HepG2 (cell line): ENCODE results near the gene WDCP. TPM values are rescaled to one million over a fixed set of nuclear protein-coding genes. Genes with fewer than 3 reads are reported as not detected.

Experiments used
- ATAC-seq: fragments of 200-7000 bp; cut with Tn5 transposase; 3 replicates; pipeline ENCODE4 v1.9.1; 2020; ENCODE audit warnings: mild to moderate bottlenecking, moderate library complexity
- BruUV-seq: library from RNA; stranded (reverse); fragments of 400-500 nt; replicated peaks from 2 replicates; lab custom pipeline; 2021; lab: Mats Ljungman, UMichigan
- CTCF ChIA-PET: fragments of 300-600 bp; formaldehyde crosslinking; extraction: SDS; loops from one replicate; lab custom pipeline; 2021; ENCODE audit warnings: low total read pairs, inconsistent platforms, low intra/inter-chr PET ratio; lab: Yijun Ruan, JAX
- POLR2A ChIA-PET: fragments of 350-600 bp; sonication (Branson Sonifier 250); formaldehyde crosslinking; loops from one replicate; lab custom pipeline; 2020; ENCODE audit warnings: antibody characterized with exemption, inconsistent platforms; lab: Yijun Ruan, JAX
- DNase-seq: peaks from one replicate; pipeline ENCODE4 v3.0.0-alpha.2; 2015; ENCODE audit warnings: low spot score
- FAIRE-seq: peaks from 3 replicates; lab custom pipeline; 2011; peaks lifted over from hg19 to GRCh38; lab: Jason Lieb, UNC
- H2AFZ ChIP-seq: one replicate; pipeline ENCODE4 v1.6.1; 2011; ENCODE audit warnings: low read length, inconsistent platforms
- H3K27ac ChIP-seq: fragments of 300-600 bp; 3 replicates; pipeline ENCODE4 v1.8.0; 2011; ENCODE audit warnings: mixed run types, mild to moderate bottlenecking, mixed read lengths, low read length, inconsistent platforms; ENCODE audit not compliant: insufficient read depth; ENCODE audit errors: extremely low read length
- H3K27me3 ChIP-seq, 2 experiments: fragments of 200-600 bp in 1 of 2; 2 replicates in 1 of 2; 3 replicates in 1 of 2; pipeline versions ENCODE4 v1.6.0 to v1.8.0; 2011; ENCODE audit warnings: low read length in 2 of 2, mild to moderate bottlenecking in 2 of 2, moderate library complexity in 2 of 2, inconsistent platforms in 1 of 2; ENCODE audit not compliant: insufficient read depth in 2 of 2, control insufficient read depth in 1 of 2
- H3K36me3 ChIP-seq, 2 experiments: fragments of 200-600 bp in 1 of 2; replicated peaks in 1 of 2; 2 replicates in 1 of 2; 3 replicates in 1 of 2; pipeline versions ENCODE4 v1.5.1 to v1.8.0; 2011; ENCODE audit warnings: low read length in 2 of 2, inconsistent platforms in 1 of 2; ENCODE audit not compliant: insufficient read depth in 2 of 2, control insufficient read depth in 1 of 2
- H3K4me1 ChIP-seq: 2 replicates; pipeline ENCODE4 v1.5.1; 2012; ENCODE audit warnings: low read length, inconsistent platforms; ENCODE audit not compliant: insufficient read depth
- H3K4me2 ChIP-seq: 2 replicates; pipeline ENCODE4 v1.6.0; 2011; ENCODE audit warnings: low read depth, low read length, inconsistent platforms
- H3K4me3 ChIP-seq, 3 experiments: fragments of 200-600 bp in 1 of 3; sonication (generic), shearing (Covaris generic) in 1 of 3; replicated peaks in 1 of 3; 2 replicates each; pipeline ENCODE4 v1.5.1; 2011 to 2016; ENCODE audit warnings: low read length in 3 of 3, inconsistent platforms in 2 of 3, low read depth in 2 of 3, mild to moderate bottlenecking in 2 of 3, control low read depth in 1 of 3, mixed read lengths in 1 of 3; ENCODE audit not compliant: insufficient read depth in 1 of 3
- H3K79me2 ChIP-seq: one replicate; pipeline ENCODE4 v1.6.1; 2011; ENCODE audit warnings: low read length, inconsistent platforms; ENCODE audit not compliant: insufficient read depth
- H3K9ac ChIP-seq: 2 replicates; pipeline ENCODE4 v1.6.0; 2011; ENCODE audit warnings: mild to moderate bottlenecking, low read depth, low read length, inconsistent platforms; ENCODE audit not compliant: insufficient read depth
- H3K9me3 ChIP-seq: 2 replicates; pipeline ENCODE4 v1.5.1; 2012; ENCODE audit warnings: mild to moderate bottlenecking, low read length
- H4K20me1 ChIP-seq: 2 replicates; pipeline ENCODE4 v1.6.0; 2011; ENCODE audit warnings: inconsistent platforms, mild to moderate bottlenecking, low read length, moderate library complexity; ENCODE audit not compliant: insufficient read depth
- DNMT1 ChIP-seq: sonication (generic); formaldehyde crosslinking; IDR thresholded peaks from 2 replicates; pipeline ENCODE4 v1.5.1; 2020; ENCODE audit warnings: mild to moderate bottlenecking, missing genetic modification reagents
- FOXA1 ChIP-seq, 2 experiments: fragments of 450-650 bp in 1 of 2; sonication (generic) in 1 of 2; formaldehyde crosslinking in 1 of 2; IDR thresholded peaks; 2 replicates each; pipeline versions ENCODE4 v1.4.0 to v1.6.1; 2016 to 2020; ENCODE audit warnings: missing genetic modification reagents in 1 of 2
- MEF2D ChIP-seq: sonication (generic); formaldehyde crosslinking; IDR thresholded peaks from 2 replicates; pipeline ENCODE4 v1.5.1; 2020; ENCODE audit warnings: mild to moderate bottlenecking, missing genetic modification reagents
- MNT ChIP-seq: fragments of 450-650 bp; IDR thresholded peaks from 2 replicates; pipeline ENCODE4 v1.6.1; 2016
- MTA1 ChIP-seq: sonication (generic); formaldehyde crosslinking; IDR thresholded peaks from 2 replicates; pipeline ENCODE4 v1.4.0; 2020; ENCODE audit warnings: missing genetic modification reagents, mild to moderate bottlenecking, borderline replicate concordance
- POLR2AphosphoS2 ChIP-seq: IDR thresholded peaks from 2 replicates; pipeline ENCODE4 v1.6.1; 2011; ENCODE audit warnings: low read depth, low read length, improper control_type of control experiment
- PRDM4 ChIP-seq: sonication (generic); formaldehyde crosslinking; IDR thresholded peaks from 2 replicates; pipeline ENCODE4 v1.9.0; 2021; ENCODE audit warnings: missing genetic modification reagents, borderline replicate concordance
- RBAK ChIP-seq: sonication (generic); formaldehyde crosslinking; IDR thresholded peaks from 2 replicates; pipeline ENCODE4 v1.5.1; 2020; ENCODE audit warnings: mild to moderate bottlenecking, missing genetic modification reagents
- ZBTB7A ChIP-seq: sonication (generic); formaldehyde crosslinking; IDR thresholded peaks from 2 replicates; pipeline ENCODE4 v1.8.0; 2022; ENCODE audit warnings: mild to moderate bottlenecking, missing genetic modification reagents
- ZNF703 ChIP-seq: sonication (generic); formaldehyde crosslinking; IDR thresholded peaks from 2 replicates; pipeline ENCODE4 v1.5.1; 2020; ENCODE audit warnings: missing genetic modification reagents, mild to moderate bottlenecking, moderate library complexity, borderline replicate concordance
- WGBS: methylation state at CpG from one replicate; pipeline ENCODE4 v1.1.6; 2017; ENCODE audit warnings: low lambda C conversion rate; 5-methylcytosine and 5-hydroxymethylcytosine counted together
- in situ Hi-C: cut with HindIII; loops from 2 replicates; pipeline ENCODE4 v1.10.0; 2017; ENCODE audit warnings: low pct_unique_long_range_greater_than_20kb; ENCODE audit not compliant: extremely low pct_ligation_motif_present
- intact Hi-C: fragments of 100-400 bp; cut with micrococcal nuclease; formaldehyde crosslinking; loops from one replicate; pipeline ENCODE4 v1.10.0; 2022; ENCODE audit not compliant: unreplicated experiment
- polyA plus RNA-seq, 8 experiments: library from polyadenylated mRNA; depleted of rRNA in 3 of 8; stranded (reverse) in 7 of 8; unstranded in 1 of 8; fragments of >200 nt; fragmentation: Illumina TruSeq in 4 of 8; extraction: Trizol in 4 of 8; gene quantifications; 2 replicates each; pipeline versions ENCODE4 v1.2.1 to v1.2.3, GENCODE V29; 2011 to 2016; ENCODE audit warnings: low read depth in 4 of 8, missing spikeins in 1 of 8, mixed read lengths in 1 of 8; ENCODE audit not compliant: insufficient read depth in 1 of 8
- total RNA-seq, 5 experiments: library from RNA; depleted of rRNA; stranded (reverse); fragments of >200 nt; fragmentation: Illumina TruSeq; extraction: Trizol; gene quantifications; 2 replicates each; pipeline ENCODE4 v1.2.3, GENCODE V29; 2016; ENCODE audit warnings: low read depth in 1 of 5

The WDCP gene
- total and polyA plus RNA-seq, 2 of the 13 experiments (the other 11 are each of a cell fraction or from before 2014, with no cell fraction given) = 17.4 to 22.6 TPM

GRCh38 chr2:24072259-24072658, 25.1 kb upstream of the WDCP start:
- Histone ChIP-seq H3K9me3 (no peaks in the 10 kb centered on the region), H3K4me2 (no peak overlapping the region), H2AFZ (no peak overlapping the region), H3K27me3 (no peaks in the 10 kb centered on the region; a peak in 1 of 5 replicates), H3K4me3 (no peak overlapping the region), H4K20me1 (no peaks in the 10 kb centered on the region), H3K36me3 (peaks cover 10 to 47% of the 10 kb centered on the region in 2 experiments), H3K9ac (no peak overlapping the region), H3K4me1 (peaks cover 15% of the 10 kb centered on the region), H3K79me2 (peaks cover 28% of the 10 kb centered on the region), H3K27ac (no peak overlapping the region)
- in situ Hi-C loops (no loop called here), intact Hi-C loops (no loop called here)
- no peak for ATAC-seq
- TF ChIP-seq FOXA1 (IDR thresholded peaks at IDR 0.05) (no peak), FOXA1 (CRISPR knock-in tag; IDR thresholded peaks at IDR 0.05) (no peak), ZNF703 (CRISPR knock-in tag) (no peak), POLR2AphosphoS2 (0 out of 2 replicates have a peak, but pooled peaks have one; percentile 20), MNT (peak; percentile 92), DNMT1 (CRISPR knock-in tag) (no peak), MTA1 (CRISPR knock-in tag) (no peak), ZBTB7A (CRISPR knock-in tag) (no peak), MEF2D (CRISPR knock-in tag) (no peak), PRDM4 (CRISPR knock-in tag) (no peak), RBAK (CRISPR knock-in tag) (no peak)
- CTCF ChIA-PET = no interaction called here
- no peak for DNase-seq
- no peak for FAIRE-seq
- BruUV-seq = no TSS peak
- 83% methylated on average over 4 of the region's 4 CpGs for WGBS
- POLR2A ChIA-PET = interaction anchor here (0.6 to 4.6 kb wide), 2 partner anchors 12 to 146 kb away, joined by 3 to 28 read pairs; partner anchors contain the start of genes ATAD2B and TP53I3
